GM19193 (cell line): ENCODE results near the gene MOK.

Experiments
- POLR2A ChIP-seq: IDR thresholded peaks from 4 replicates; pipeline ENCODE4 v1.6.1; 2011; ENCODE audit not compliant: insufficient read depth, insufficient read length; ENCODE audit errors: extremely low read depth

MOK gene

GRCh38 chr14:102325791-102326345 is 20.9 kb upstream of the MOK start:
- TF ChIP-seq POLR2A, result no peak

GRCh38 chr14:102323102-102323501 is 18.1 kb upstream of the MOK start:
- TF ChIP-seq POLR2A, result no peak

- no peak for TF ChIP-seq POLR2A
Measured at GRCh38 chr14:102321456-102322422, 16.8 kb upstream of the MOK start.

- no peak for TF ChIP-seq POLR2A
Measured at GRCh38 chr14:102320671-102321455, 15.9 kb upstream of the MOK start.

GRCh38 chr14:102320033-102320660 is 15.2 kb upstream of the MOK start:
- TF ChIP-seq POLR2A, result no peak

- TF ChIP-seq POLR2A, result peak; percentile 66
Measured at GRCh38 chr14:102319351-102320032, 14.5 kb upstream of the MOK start, which contains the start of gene ZNF839. Gene ZNF839, plus strand, starts transcription at chr14:102319746. Its CDS starts 20 bp downstream, at chr14:102319766.

GRCh38 chr14:102318781-102319276 is 13.9 kb upstream of the MOK start:
- no peak for TF ChIP-seq POLR2A

GRCh38 chr14:102317564-102318248 is 12.7 kb upstream of the MOK start:
- peak; percentile 13 for TF ChIP-seq POLR2A

GRCh38 chr14:102316743-102317563 is 12.0 kb upstream of the MOK start:
- peak; percentile 34 for TF ChIP-seq POLR2A

- TF ChIP-seq POLR2A, result no peak
Measured at GRCh38 chr14:102316338-102316742, 11.4 kb upstream of the MOK start.

- no peak for TF ChIP-seq POLR2A
Measured at GRCh38 chr14:102315121-102315520, 10.2 kb upstream of the MOK start.

GRCh38 chr14:102314242-102315011 is 9.5 kb upstream of the MOK start:
- TF ChIP-seq POLR2A, result no peak
